Measurements from ENCODE around the gene PPARD.
A peak's percentile ranks its signal among the peaks of the same experiment; 100 is the strongest.

The PPARD gene

DNA sequence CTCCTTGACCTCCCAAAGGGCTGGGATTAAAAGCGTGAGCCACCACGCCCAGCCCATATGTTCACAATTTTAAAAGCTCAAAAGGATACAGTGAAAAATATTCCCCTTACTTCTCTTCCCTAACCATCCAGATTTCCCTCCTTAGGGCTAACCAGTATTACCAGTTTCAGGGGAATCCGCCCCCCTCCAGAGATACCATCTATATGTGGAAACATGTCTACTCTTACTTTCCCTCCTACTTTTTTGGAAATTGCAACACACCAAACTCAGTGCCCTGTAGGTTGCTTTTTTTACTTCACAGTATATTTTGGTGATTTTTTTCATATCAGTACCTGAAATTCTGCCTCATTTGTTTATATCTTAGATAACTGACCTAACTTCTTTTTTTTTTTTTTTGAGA, 118.9 kb downstream of the PPARD start:
- Histone ChIP-seq H3K4me3 (ENCODE audit: insufficient read depth in 1 of 2, low read depth in 1 of 2, low read length in 2 of 2) (no peak overlapping the region), H3K9me3 (ENCODE audit: control insufficient read depth, low read length) (no peaks in the 10 kb centered on the region), H3K18ac (ENCODE audit: low read depth in 1 of 2, low read length in 2 of 2) (no peak overlapping the region), H4K8ac (ENCODE audit: low read length) (no peak overlapping the region), H3K4ac (ENCODE audit: low read depth in 1 of 2, low read length in 2 of 2) (no peak overlapping the region), H3K4me1 (ENCODE audit: control insufficient read depth, insufficient read depth, low read depth, low read length) (no peaks in the 10 kb centered on the region), H3K9ac (ENCODE audit: low read length) (no peak overlapping the region), H3K36me3 (ENCODE audit: control insufficient read depth in 1 of 2, insufficient read depth in 2 of 2, low read depth in 1 of 2, low read length in 2 of 2) (peaks cover 5 to 37% of the 10 kb centered on the region in 2 experiments), H2AK5ac (ENCODE audit: low read length, severe bottlenecking) (no peak overlapping the region), H3K27me3 (ENCODE audit: control insufficient read depth in 1 of 2, insufficient read depth in 1 of 2, low read length in 2 of 2) (no peaks in the 10 kb centered on the region), H3K79me1 (replicated peaks; ENCODE audit: low read length, poor library complexity, severe bottlenecking) (no peaks in the 10 kb centered on the region), H3K27ac (ENCODE audit: low read length, poor library complexity, severe bottlenecking) (no peak overlapping the region), H2BK120ac (ENCODE audit: low read depth, low read length) (no peak overlapping the region), H2BK5ac (ENCODE audit: low read depth, low read length, poor library complexity, severe bottlenecking) (no peak overlapping the region), H3K23ac (ENCODE audit: low read length in 2 of 2) (no peak overlapping the region), H4K91ac (ENCODE audit: low read length) (no peak overlapping the region), H2BK15ac (ENCODE audit: low read depth, poor library complexity, severe bottlenecking) (no peak overlapping the region), H3K4me2 (ENCODE audit: low read length, poor library complexity, severe bottlenecking) (no peak overlapping the region), H2BK12ac (ENCODE audit: low read length in 2 of 2) (no peak overlapping the region), H3K14ac (ENCODE audit: low read length in 2 of 2) (no peak overlapping the region), H2AFZ (ENCODE audit: low read depth, low read length) (no peak overlapping the region)
- WGBS: 90% methylated on average over 3 of the region's 3 CpGs
- DNase-seq: no peak

GRCh38 chr6:35463292-35463691, 120.9 kb downstream of the PPARD start:
- H4K91ac ChIP-seq (ENCODE audit: low read length): no peak overlapping the region
- 96% methylated on average over 3 of the region's 4 CpGs for WGBS
- H3K27ac ChIP-seq (ENCODE audit: low read length, poor library complexity, severe bottlenecking): no peak overlapping the region
- no peak overlapping the region for H2BK120ac ChIP-seq (ENCODE audit: low read depth, low read length)
- no peaks in the 10 kb centered on the region for H3K27me3 ChIP-seq (ENCODE audit: control insufficient read depth in 1 of 2, insufficient read depth in 1 of 2, low read length in 2 of 2)
- no peak overlapping the region for H2BK15ac ChIP-seq (ENCODE audit: low read depth, poor library complexity, severe bottlenecking)
- no peak overlapping the region for H2AK5ac ChIP-seq (ENCODE audit: low read length, severe bottlenecking)
- H3K4me1 ChIP-seq (ENCODE audit: control insufficient read depth, insufficient read depth, low read depth, low read length): peaks cover 3% of the 10 kb centered on the region
- H3K4me3 ChIP-seq (ENCODE audit: insufficient read depth in 1 of 2, low read depth in 1 of 2, low read length in 2 of 2): no peak overlapping the region
- no peak overlapping the region for H2AFZ ChIP-seq (ENCODE audit: low read depth, low read length)
- no peak overlapping the region for H3K4me2 ChIP-seq (ENCODE audit: low read length, poor library complexity, severe bottlenecking)
- H2BK12ac ChIP-seq (ENCODE audit: low read length in 2 of 2): no peak overlapping the region
- H3K9me3 ChIP-seq (ENCODE audit: control insufficient read depth, low read length): no peaks in the 10 kb centered on the region
- no peak overlapping the region for H2BK5ac ChIP-seq (ENCODE audit: low read depth, low read length, poor library complexity, severe bottlenecking)
- H3K23ac ChIP-seq (ENCODE audit: low read length in 2 of 2): no peak overlapping the region
- H3K18ac ChIP-seq (ENCODE audit: low read depth in 1 of 2, low read length in 2 of 2): no peak overlapping the region
- H3K9ac ChIP-seq (ENCODE audit: low read length): no peak overlapping the region
- DNase-seq: no peak
- H3K36me3 ChIP-seq (ENCODE audit: control insufficient read depth in 1 of 2, insufficient read depth in 2 of 2, low read depth in 1 of 2, low read length in 2 of 2): peaks cover 5 to 28% of the 10 kb centered on the region in 2 experiments
- H4K8ac ChIP-seq (ENCODE audit: low read length): no peak overlapping the region
- no peaks in the 10 kb centered on the region for H3K79me1 ChIP-seq (replicated peaks; ENCODE audit: low read length, poor library complexity, severe bottlenecking)
- no peak overlapping the region for H3K14ac ChIP-seq (ENCODE audit: low read length in 2 of 2)
- H3K4ac ChIP-seq (ENCODE audit: low read depth in 1 of 2, low read length in 2 of 2): no peak overlapping the region

- no peak overlapping the region for H4K8ac ChIP-seq (ENCODE audit: low read length)
- no peak overlapping the region for H2BK15ac ChIP-seq (ENCODE audit: low read depth, poor library complexity, severe bottlenecking)
- no peak overlapping the region for H2AFZ ChIP-seq (ENCODE audit: low read depth, low read length)
- no peak for DNase-seq
- H3K23ac ChIP-seq (ENCODE audit: low read length in 2 of 2): no peak overlapping the region
- 100% methylated on average over 1 of the region's 1 CpG for WGBS
- no peaks in the 10 kb centered on the region for H3K9me3 ChIP-seq (ENCODE audit: control insufficient read depth, low read length)
- H3K14ac ChIP-seq (ENCODE audit: low read length in 2 of 2): no peak overlapping the region
- no peak overlapping the region for H2BK5ac ChIP-seq (ENCODE audit: low read depth, low read length, poor library complexity, severe bottlenecking)
- no peak overlapping the region for H3K4me2 ChIP-seq (ENCODE audit: low read length, poor library complexity, severe bottlenecking)
- peaks cover 4% of the 10 kb centered on the region for H3K4me1 ChIP-seq (ENCODE audit: control insufficient read depth, insufficient read depth, low read depth, low read length)
- H2BK120ac ChIP-seq (ENCODE audit: low read depth, low read length): no peak overlapping the region
- H3K27ac ChIP-seq (ENCODE audit: low read length, poor library complexity, severe bottlenecking): no peak overlapping the region
- H3K4ac ChIP-seq (ENCODE audit: low read depth in 1 of 2, low read length in 2 of 2): no peak overlapping the region
- H3K36me3 ChIP-seq (ENCODE audit: control insufficient read depth in 1 of 2, insufficient read depth in 2 of 2, low read depth in 1 of 2, low read length in 2 of 2): peaks cover 22 to 24% of the 10 kb centered on the region in 2 experiments
- H2BK12ac ChIP-seq (ENCODE audit: low read length in 2 of 2): no peak overlapping the region
- no peaks in the 10 kb centered on the region for H3K79me1 ChIP-seq (replicated peaks; ENCODE audit: low read length, poor library complexity, severe bottlenecking)
- no peak overlapping the region for H3K9ac ChIP-seq (ENCODE audit: low read length)
- no peak overlapping the region for H3K4me3 ChIP-seq (ENCODE audit: insufficient read depth in 1 of 2, low read depth in 1 of 2, low read length in 2 of 2)
- no peaks in the 10 kb centered on the region for H3K27me3 ChIP-seq (ENCODE audit: control insufficient read depth in 1 of 2, insufficient read depth in 1 of 2, low read length in 2 of 2)
- no peak overlapping the region for H3K18ac ChIP-seq (ENCODE audit: low read depth in 1 of 2, low read length in 2 of 2)
- no peak overlapping the region for H2AK5ac ChIP-seq (ENCODE audit: low read length, severe bottlenecking)
- no peak overlapping the region for H4K91ac ChIP-seq (ENCODE audit: low read length)
These were observed 123.3 kb downstream of the PPARD start for GRCh38 chr6:35465646-35466045.

DNA sequence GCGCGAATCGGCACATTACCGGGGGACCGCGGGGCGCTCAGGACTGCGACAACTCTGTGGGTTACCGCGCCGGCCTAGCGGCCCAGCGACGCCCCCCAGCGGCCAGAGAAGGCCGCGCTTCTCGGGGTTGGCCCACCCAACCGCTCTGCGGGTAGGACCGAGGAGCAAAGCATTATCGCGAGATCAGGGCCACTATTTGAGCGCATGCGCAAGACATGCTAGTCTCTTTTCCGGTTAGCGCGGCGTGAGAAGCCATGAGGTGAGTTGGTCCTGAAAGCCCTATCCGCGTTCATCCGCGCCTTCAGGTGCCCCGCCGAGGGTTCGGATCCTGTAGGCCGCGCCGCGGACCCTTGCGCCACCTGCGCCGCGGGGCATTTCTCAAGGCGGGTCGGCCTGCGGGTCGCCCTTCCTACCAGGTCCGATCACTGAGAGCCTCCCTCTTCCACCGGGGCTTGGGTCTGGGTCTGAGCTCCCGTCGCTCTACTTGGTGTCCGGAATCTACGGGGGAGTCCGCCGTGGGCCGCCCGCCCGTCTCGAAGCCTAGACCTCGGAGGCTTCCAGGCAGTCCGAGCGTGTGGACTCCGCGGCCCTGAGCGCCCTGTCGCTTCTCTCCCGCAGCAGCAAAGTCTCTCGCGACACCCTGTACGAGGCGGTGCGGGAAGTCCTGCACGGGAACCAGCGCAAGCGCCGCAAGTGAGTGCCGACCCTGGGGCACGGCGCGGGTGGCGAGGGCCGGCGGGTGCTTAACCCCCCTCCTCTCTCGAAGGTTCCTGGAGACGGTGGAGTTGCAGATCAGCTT, 126.0 kb downstream of the PPARD start, which contains the start of gene RPL10A:
RPL10A (plus strand) TSS at position 221 of the 799 bp plus-strand sequence; CDS start at position 255, 34 bp downstream.
- H3K36me3 ChIP-seq (ENCODE audit: control insufficient read depth in 1 of 2, insufficient read depth in 2 of 2, low read depth in 1 of 2, low read length in 2 of 2): peaks cover 36 to 44% of the 10 kb centered on the region in 2 experiments
- H3K9me3 ChIP-seq (ENCODE audit: control insufficient read depth, low read length): no peaks in the 10 kb centered on the region
- under 1% methylated on average over 86 of the region's 86 CpGs for WGBS
- H3K4me2 ChIP-seq (ENCODE audit: low read length, poor library complexity, severe bottlenecking): peak within 1 kb of the TSS; percentile 78
- peak within 1 kb of the TSS; percentile 47 to 91 for H3K14ac ChIP-seq (ENCODE audit: low read length in 2 of 2)
- peak within 1 kb of the TSS; percentile 84 for H4K91ac ChIP-seq (ENCODE audit: low read length)
- peak within 1 kb of the TSS; percentile 98 for H4K8ac ChIP-seq (ENCODE audit: low read length)
- no peaks in the 10 kb centered on the region for H3K27me3 ChIP-seq (ENCODE audit: control insufficient read depth in 1 of 2, insufficient read depth in 1 of 2, low read length in 2 of 2)
- H3K4me3 ChIP-seq (ENCODE audit: insufficient read depth in 1 of 2, low read depth in 1 of 2, low read length in 2 of 2): peak within 1 kb of the TSS; percentile 79 to 86
- H2BK120ac ChIP-seq (ENCODE audit: low read depth, low read length): no peak within 1 kb of the TSS
- H2BK15ac ChIP-seq (ENCODE audit: low read depth, poor library complexity, severe bottlenecking): peak within 1 kb of the TSS; percentile 39
- peak; percentile 97 for DNase-seq
- H3K23ac ChIP-seq (ENCODE audit: low read length in 2 of 2): peak within 1 kb of the TSS in 1 of 2 experiments; percentile 66
- H3K27ac ChIP-seq (ENCODE audit: low read length, poor library complexity, severe bottlenecking): peak within 1 kb of the TSS; percentile 90
- peaks cover 16% of the 10 kb centered on the region for H3K4me1 ChIP-seq (ENCODE audit: control insufficient read depth, insufficient read depth, low read depth, low read length)
- no peaks in the 10 kb centered on the region for H3K79me1 ChIP-seq (replicated peaks; ENCODE audit: low read length, poor library complexity, severe bottlenecking)
- H2BK5ac ChIP-seq (ENCODE audit: low read depth, low read length, poor library complexity, severe bottlenecking): peak within 1 kb of the TSS; percentile 54
- peak within 1 kb of the TSS; percentile 82 to 92 for H3K18ac ChIP-seq (ENCODE audit: low read depth in 1 of 2, low read length in 2 of 2)
- peak within 1 kb of the TSS; percentile 86 for H2AK5ac ChIP-seq (ENCODE audit: low read length, severe bottlenecking)
- H2AFZ ChIP-seq (ENCODE audit: low read depth, low read length): peak within 1 kb of the TSS; percentile 90
- peak within 1 kb of the TSS; percentile 96 for H3K9ac ChIP-seq (ENCODE audit: low read length)
- peak within 1 kb of the TSS; percentile 63 to 69 for H2BK12ac ChIP-seq (ENCODE audit: low read length in 2 of 2)
- H3K4ac ChIP-seq (ENCODE audit: low read depth in 1 of 2, low read length in 2 of 2): peak within 1 kb of the TSS; percentile 80 to 84
